DMS153 treated with DMSO at 0.1 percent for 48 hours (cell line): Measurements from ENCODE around the gene ATP12A.
"Not testable (repeated sequence)": the region's sequence is repeated elsewhere in the genome, so short reads cannot be mapped to it uniquely, and the experiment has no call there.

Experiments used
- DNase-seq: peaks from one replicate; lab custom pipeline; 2025; ENCODE audit not compliant: unreplicated experiment; lab: John Stamatoyannopoulos, UW

ATP12A gene

GRCh38 chr13:24725379-24725778 is 45.2 kb downstream of the ATP12A start:
- no peak for DNase-seq

DNA sequence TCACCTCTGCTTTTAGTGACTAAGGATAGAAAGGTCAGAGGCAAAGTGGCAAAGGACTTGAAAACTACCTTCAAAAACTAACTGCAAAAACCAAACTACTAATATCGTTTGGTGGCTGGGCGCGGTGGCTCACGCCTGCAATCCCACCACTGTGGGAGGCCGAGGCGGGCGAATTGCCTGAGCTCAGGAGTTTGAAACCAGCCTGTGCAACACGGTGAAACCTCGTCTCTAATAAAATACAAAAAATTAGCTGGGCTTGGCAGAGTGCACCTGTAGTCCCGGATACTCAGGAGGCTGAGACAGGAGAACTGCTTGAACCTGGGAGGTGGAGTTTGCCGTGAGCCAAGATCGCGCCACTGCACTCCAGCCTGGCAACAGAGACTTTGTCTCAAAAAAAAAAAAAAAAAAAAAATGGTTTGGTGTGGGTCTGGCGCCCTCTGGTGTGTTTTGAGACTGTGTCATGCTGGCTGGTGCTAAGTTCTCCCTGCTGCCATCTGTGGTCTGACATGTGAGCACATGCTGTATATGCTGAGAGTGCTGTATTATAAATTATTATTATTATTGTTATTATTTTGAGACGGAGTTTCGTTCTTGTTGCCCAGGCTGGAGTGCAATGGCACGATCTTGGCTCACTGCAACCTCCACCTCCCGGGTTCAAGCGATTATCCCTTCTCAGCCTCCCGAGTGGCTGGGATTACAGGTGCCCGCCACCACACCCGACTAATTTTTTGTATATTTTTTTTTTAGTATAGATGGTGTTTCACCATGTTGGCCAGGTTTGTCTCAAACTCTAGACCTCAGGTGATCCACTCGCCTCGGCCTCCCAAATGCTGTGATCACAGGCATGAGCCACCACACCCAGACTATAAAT is 47.8 kb downstream of the ATP12A start:
- peak; percentile 25 for DNase-seq

DNA sequence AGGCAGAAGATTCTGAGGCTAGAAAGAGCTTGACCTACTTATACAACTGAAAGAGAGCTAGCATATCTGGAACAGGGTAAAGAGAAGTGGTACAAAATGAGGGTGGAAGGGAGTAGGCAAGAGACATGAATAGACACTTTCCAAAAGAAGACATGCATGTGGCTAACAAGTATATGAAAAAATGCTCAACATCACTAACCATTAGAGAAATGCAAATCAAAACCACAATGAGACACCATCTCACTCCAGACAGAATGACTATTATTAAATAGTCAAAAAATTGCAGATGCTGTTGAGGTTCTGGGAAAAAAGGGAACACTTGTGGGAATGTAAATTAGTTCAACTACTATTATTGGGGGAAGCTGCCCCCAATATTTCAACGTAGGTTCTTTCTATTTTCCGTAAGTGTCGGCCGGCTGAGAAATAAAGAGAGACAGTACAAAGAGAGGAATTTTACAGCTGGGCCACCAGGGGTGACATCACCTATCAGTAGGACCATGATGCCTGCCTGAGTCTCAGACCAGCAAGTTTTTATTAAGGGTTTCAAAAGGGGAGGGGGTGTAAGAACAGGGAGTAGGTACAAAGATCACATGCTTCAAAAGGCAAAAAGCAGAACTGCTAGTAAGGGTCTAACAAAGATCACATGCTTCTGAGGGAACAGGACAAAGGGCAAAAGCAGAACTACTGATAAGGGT is 50.8 kb downstream of the ATP12A start:
- DNase-seq = not testable (repeated sequence)

DNA sequence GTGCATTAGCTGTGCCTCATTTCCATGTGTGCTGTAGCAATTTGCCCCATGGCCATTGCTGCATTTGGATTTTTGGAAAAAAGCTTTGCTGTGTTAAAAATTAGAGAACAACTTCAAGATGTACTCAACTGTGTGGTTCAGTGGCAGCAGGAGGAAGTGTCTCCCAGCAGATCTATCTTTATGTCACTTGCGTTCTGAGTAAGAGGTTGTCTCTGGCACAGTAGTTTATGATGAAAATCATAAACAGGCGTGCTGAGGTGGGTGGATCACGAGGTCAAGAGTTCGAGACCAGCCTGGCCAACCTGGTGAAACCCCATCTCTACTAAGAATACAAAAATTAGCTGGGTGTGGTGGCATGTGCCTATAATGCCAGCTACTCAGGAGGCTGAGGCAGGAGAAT is 54.7 kb downstream of the ATP12A start:
- no peak for DNase-seq

- DNase-seq = no peak
These were observed 56.8 kb downstream of the ATP12A start for GRCh38 chr13:24737042-24737441.

GRCh38 chr13:24738366-24738847 is 58.2 kb downstream of the ATP12A start:
- no peak for DNase-seq

GRCh38 chr13:24740014-24740890 is 60.0 kb downstream of the ATP12A start:
- DNase-seq = no peak

GRCh38 chr13:24741016-24741662 is 60.9 kb downstream of the ATP12A start:
- DNase-seq = no peak

GRCh38 chr13:24741791-24742190 is 61.6 kb downstream of the ATP12A start:
- no peak for DNase-seq

DNA sequence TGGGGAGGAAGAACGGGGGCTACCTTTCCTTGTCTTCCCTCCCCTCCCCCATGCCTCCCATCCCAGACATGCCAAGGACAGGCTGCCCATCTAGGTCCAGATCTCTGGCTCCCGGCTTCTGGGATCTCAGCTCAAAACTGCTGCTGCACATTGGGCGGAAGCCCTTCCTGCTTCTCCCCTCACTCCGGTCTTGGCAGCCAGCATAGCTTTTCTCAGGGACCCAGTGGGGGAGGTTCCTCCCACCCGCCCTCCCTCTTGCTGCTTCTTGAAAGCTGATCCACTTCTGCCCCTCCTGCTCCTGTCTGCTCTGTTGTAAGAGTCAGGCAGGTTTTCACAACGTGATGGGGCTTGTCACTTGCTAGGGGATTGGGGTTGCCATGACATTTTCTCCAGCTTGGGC is 62.1 kb downstream of the ATP12A start:
- DNase-seq = no peak

- DNase-seq = no peak
These were observed 62.8 kb downstream of the ATP12A start for GRCh38 chr13:24742977-24743376.

DNA sequence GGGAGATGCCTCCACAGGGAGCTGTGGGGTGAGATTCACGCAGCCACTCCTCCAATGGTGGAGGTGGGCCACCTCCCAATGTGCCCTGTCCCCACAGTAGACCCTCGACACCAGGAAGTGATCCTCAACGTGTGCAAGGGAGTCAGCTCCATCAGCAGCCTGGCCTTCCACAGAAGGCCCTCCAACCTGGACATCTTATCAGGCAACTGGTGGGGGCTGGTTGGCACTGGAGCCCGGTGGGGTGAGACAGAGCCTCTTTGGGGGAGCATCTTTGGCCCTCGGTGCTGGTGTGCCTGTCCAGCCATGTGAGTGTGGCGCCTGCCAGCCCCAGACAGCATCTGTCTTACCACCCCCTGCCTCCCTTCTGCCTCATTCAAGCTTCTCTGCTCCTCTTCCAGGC is 64.0 kb downstream of the ATP12A start:
- no peak for DNase-seq

DNA sequence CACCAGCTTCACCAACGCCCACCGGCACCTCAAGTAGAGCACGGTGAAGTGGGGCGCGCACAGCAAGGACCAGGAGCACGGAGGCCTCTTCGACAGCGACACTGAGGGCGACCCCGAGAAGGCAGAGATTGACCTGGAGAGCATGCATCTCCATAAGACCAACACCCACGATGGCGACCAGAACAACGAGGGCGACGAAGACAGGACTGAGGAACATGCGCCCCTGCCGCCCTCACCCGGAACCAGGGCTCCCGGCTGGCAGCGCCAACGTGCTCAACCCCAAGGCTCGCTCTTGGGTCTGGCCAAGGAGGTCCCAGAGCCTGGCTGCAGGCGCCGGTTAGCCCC is 65.3 kb downstream of the ATP12A start:
- DNase-seq = no peak

DNA sequence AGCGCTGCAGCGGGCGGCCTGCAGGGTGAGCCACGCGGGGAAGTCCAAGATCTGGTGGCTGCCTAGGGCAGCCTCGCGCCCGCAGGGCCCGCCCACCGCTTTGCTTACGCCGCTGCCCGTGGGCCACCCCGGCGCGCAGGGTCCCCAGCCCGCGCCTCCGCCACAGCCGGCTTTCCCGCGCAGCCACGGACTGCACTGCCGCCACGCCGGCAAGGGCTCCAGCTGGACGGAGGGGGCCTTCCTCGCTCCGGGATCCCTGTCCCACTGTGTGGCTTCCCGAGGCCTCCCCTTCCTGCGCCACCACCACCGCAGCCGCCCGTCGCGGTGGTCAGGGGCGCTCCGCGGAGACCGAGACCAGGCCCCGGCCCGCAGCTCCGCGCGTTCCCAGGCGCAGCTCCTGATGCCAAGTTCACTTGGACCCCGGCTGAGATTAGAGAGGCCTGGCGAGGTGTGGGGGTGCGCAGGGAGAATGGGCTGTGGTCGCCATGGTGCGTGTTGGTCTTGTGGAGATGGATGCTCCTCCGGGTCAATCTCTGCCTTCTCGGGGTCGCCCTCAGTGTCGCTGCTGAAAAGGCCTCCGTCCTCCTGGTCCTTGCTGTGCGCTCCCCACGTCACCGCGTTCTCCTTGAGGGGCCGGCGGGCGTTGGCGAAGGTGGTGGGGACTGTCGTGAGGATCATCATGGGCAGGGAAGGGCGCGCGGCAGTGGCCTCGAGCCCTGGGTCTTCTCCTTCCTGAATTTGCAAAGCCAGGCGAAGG is 65.8 kb downstream of the ATP12A start:
- no peak for DNase-seq

GRCh38 chr13:24746618-24747247 is 66.5 kb downstream of the ATP12A start:
- no peak for DNase-seq

DNA sequence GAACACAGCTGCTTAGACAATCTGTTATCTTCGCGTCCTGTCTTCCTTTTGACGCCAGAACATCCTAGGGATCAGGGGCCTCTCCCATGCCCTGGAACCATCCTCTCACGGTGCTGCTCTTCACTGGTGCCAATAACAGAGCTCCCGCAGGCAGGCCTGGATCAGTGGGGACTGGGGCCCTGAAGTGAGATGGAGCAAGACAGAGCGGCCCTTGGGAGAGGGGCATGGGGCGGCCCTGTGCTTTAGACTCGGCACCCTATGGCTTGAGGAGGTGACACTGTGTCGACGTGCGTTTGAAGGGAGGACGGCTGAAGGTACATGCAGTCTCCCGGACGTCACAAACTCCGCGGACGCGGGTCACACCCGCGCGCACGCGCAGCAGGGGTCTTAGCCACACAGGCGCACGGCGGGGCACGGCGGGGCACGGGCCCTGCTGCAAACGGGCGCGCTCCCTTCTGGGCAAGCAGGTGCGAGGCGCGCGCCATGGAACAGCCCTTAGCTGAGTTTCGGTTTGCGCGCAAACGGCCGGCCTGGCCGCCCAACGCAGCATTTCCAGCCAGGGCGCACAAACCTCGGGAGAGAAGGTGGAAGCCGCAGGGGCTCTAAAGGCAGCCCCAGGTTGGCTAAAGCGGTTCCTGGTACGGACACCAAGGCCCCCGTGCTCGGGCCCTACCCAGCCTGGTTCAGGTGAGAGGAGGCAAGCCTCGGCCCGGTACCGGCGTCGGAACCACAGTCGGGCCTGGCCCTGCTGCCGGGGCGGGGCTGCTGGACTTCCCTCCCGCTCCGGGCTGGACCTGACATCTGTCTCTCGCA is 67.2 kb downstream of the ATP12A start:
- no peak for DNase-seq

DNA sequence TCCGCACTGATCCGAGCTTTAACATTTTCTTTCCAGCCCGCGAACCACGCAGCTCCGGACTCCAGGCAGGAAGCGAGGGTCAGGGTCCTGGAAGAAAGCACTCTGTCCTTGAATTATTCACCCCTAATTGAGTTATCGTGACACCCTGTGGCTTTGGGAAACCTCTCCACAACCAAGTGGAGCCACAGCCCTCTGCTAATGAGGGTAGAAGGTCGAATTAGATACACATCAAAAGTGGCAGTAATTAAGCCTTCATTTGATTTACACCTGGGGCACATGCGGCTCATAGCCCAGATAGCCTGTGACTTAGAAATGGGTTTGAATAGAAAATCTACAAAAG is 67.8 kb downstream of the ATP12A start:
- DNase-seq = no peak

DNA sequence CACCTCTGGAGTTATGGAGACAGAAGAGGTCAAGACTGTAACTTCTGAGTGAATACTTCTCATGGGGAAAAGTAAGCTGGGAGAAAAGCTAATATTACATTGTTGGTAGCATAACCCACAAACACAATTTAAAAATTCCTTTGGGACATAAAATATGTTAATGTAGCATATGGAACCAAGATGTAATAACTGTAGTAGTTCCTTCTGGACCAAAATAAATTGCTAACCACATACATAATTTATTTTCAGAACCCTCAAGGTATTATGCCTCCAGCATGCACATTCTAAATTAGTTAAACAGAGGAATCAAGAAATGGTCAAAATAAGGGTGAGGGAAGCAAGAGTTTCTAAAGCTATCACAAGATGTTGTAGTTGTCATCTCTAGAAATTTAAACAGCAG is 79.0 kb downstream of the ATP12A start:
- no peak for DNase-seq
